HepG2 (cell line): ENCODE results near the gene ZFHX3. TPM values are rescaled to one million over a fixed set of nuclear protein-coding genes. Genes with fewer than 3 reads are reported as not detected.

Experiments used
- AFF4 ChIP-seq: sonication (generic); formaldehyde crosslinking; IDR thresholded peaks from 2 replicates; pipeline ENCODE4 v1.4.0; 2020; ENCODE audit warnings: missing genetic modification reagents
- ATF2 ChIP-seq: sonication (generic); formaldehyde crosslinking; IDR thresholded peaks from 2 replicates; pipeline ENCODE4 v1.4.0; 2020; ENCODE audit warnings: missing genetic modification reagents
- BATF2 ChIP-seq: sonication (generic); formaldehyde crosslinking; IDR thresholded peaks from 2 replicates; pipeline ENCODE4 v1.8.0; 2022; ENCODE audit warnings: mild to moderate bottlenecking, missing genetic modification reagents, moderate library complexity
- GABPB1 ChIP-seq: IDR thresholded peaks from 2 replicates; pipeline ENCODE4 v1.6.1; 2016; ENCODE audit warnings: mild to moderate bottlenecking, missing genetic modification reagents, moderate library complexity, missing compliant biosample characterization
- HNF1B ChIP-seq: sonication (generic); formaldehyde crosslinking; IDR thresholded peaks from 2 replicates; pipeline ENCODE4 v1.5.1; 2020; ENCODE audit warnings: mild to moderate bottlenecking, moderate library complexity, missing genetic modification reagents
- HNRNPH1 ChIP-seq: fragments of 200-400 bp; formaldehyde crosslinking; optimal IDR thresholded peaks from 2 replicates; pipeline ENCODE3; 2017; ENCODE audit warnings: mild to moderate bottlenecking, low read depth, low read length
- PBX3 ChIP-seq: sonication (generic); formaldehyde crosslinking; IDR thresholded peaks from 2 replicates; pipeline ENCODE4 v1.8.1; 2023; ENCODE audit warnings: missing genetic modification reagents, inconsistent platforms, borderline replicate concordance
- REL ChIP-seq: sonication (generic); formaldehyde crosslinking; conservative IDR thresholded peaks from 2 replicates; pipeline ENCODE4 v1.8.0; 2022; ENCODE audit warnings: mild to moderate bottlenecking, missing genetic modification reagents, moderate library complexity
- RXRB ChIP-seq: IDR thresholded peaks from 2 replicates; pipeline ENCODE4 v1.6.1; 2016; ENCODE audit warnings: borderline replicate concordance, missing genetic modification reagents, missing compliant biosample characterization
- SP1 ChIP-seq, 2 experiments: fragments of 450-650 bp in 1 of 2; sonication (generic) in 1 of 2; formaldehyde crosslinking in 1 of 2; IDR thresholded peaks; 2 replicates each; pipeline versions ENCODE4 v1.4.0 to v1.6.1; 2016 to 2020; ENCODE audit warnings: missing genetic modification reagents in 1 of 2
- SP140L ChIP-seq: sonication (generic); formaldehyde crosslinking; IDR thresholded peaks from 2 replicates; pipeline ENCODE4 v1.4.0; 2020; ENCODE audit warnings: missing genetic modification reagents, borderline replicate concordance
- ZFX ChIP-seq: sonication (generic); formaldehyde crosslinking; IDR thresholded peaks from 2 replicates; pipeline ENCODE4 v1.4.0; 2020; ENCODE audit warnings: mild to moderate bottlenecking, low read depth, missing genetic modification reagents, moderate library complexity
- ZMAT5 ChIP-seq: sonication (generic); formaldehyde crosslinking; IDR thresholded peaks from 2 replicates; pipeline ENCODE4 v1.5.0; 2020; ENCODE audit warnings: mild to moderate bottlenecking, low read depth, missing genetic modification reagents, borderline replicate concordance
- ZNF124 ChIP-seq: sonication (generic); formaldehyde crosslinking; IDR thresholded peaks from 2 replicates; pipeline ENCODE4 v1.4.0; 2020; ENCODE audit warnings: missing genetic modification reagents
- ZNF451 ChIP-seq: sonication (generic); formaldehyde crosslinking; IDR thresholded peaks from 2 replicates; pipeline ENCODE4 v1.5.0; 2020; ENCODE audit warnings: mild to moderate bottlenecking, missing genetic modification reagents
- ZNF674 ChIP-seq: sonication (generic); formaldehyde crosslinking; IDR thresholded peaks from 2 replicates; pipeline ENCODE4 v1.5.0; 2020; ENCODE audit warnings: low read depth, mild to moderate bottlenecking, missing genetic modification reagents
- ZNF878 ChIP-seq: sonication (generic); formaldehyde crosslinking; IDR thresholded peaks from 2 replicates; pipeline ENCODE4 v1.8.1; 2023; ENCODE audit warnings: mild to moderate bottlenecking, missing genetic modification reagents, moderate library complexity
- polyA plus RNA-seq, 8 experiments: library from polyadenylated mRNA; depleted of rRNA in 3 of 8; stranded (reverse) in 7 of 8; unstranded in 1 of 8; fragments of >200 nt; fragmentation: Illumina TruSeq in 4 of 8; extraction: Trizol in 4 of 8; gene quantifications; 2 replicates each; pipeline versions ENCODE4 v1.2.1 to v1.2.3, GENCODE V29; 2011 to 2016; ENCODE audit warnings: low read depth in 4 of 8, missing spikeins in 1 of 8, mixed read lengths in 1 of 8; ENCODE audit not compliant: insufficient read depth in 1 of 8
- total RNA-seq, 5 experiments: library from RNA; depleted of rRNA; stranded (reverse); fragments of >200 nt; fragmentation: Illumina TruSeq; extraction: Trizol; gene quantifications; 2 replicates each; pipeline ENCODE4 v1.2.3, GENCODE V29; 2016; ENCODE audit warnings: low read depth in 1 of 5

ZFHX3 gene
- total and polyA plus RNA-seq, 2 of the 13 experiments (the other 11 are each of a cell fraction or from before 2014, with no cell fraction given), result 5.0 to 6.0 TPM

GRCh38 chr16:73037845-73038570 is 9.9 kb downstream of the ZFHX3 start (continued):
- peak; percentile 40 for TF ChIP-seq HNF1B
- TF ChIP-seq ZNF451 (CRISPR knock-in tag), result no peak
- no peak for TF ChIP-seq ZNF674 (CRISPR knock-in tag)
- TF ChIP-seq PBX3 (CRISPR knock-in tag), result no peak
- no peak for TF ChIP-seq REL (CRISPR knock-in tag)
- peak; percentile 83 for TF ChIP-seq RXRB (CRISPR knock-in tag)
- no peak for TF ChIP-seq SP140L (CRISPR knock-in tag)
- TF ChIP-seq HNRNPH1, result no peak
- TF ChIP-seq AFF4 (CRISPR knock-in tag), result no peak
- peak; percentile 38; the same call in 1 of the 2 replicates for TF ChIP-seq ATF2 (CRISPR knock-in tag)
- TF ChIP-seq BATF2 (CRISPR knock-in tag), result no peak
- no peak for TF ChIP-seq SP1 (IDR thresholded peaks at IDR 0.05)
- no peak for TF ChIP-seq SP1 (CRISPR knock-in tag; IDR thresholded peaks at IDR 0.05)
- 0 out of 2 replicates have a peak, but pooled peaks have one; percentile 44 for TF ChIP-seq ZFX (CRISPR knock-in tag)
- no peak for TF ChIP-seq ZNF878 (CRISPR knock-in tag)
- TF ChIP-seq ZMAT5 (CRISPR knock-in tag), result no peak
- 0 out of 2 replicates have a peak, but pooled peaks have one; percentile 27 for TF ChIP-seq GABPB1 (CRISPR knock-in tag)
- no peak for TF ChIP-seq ZNF124 (CRISPR knock-in tag)
